Middle frontal gyrus (tissue), 1 donor: Measurements from ENCODE around the gene CKS2.
"Not testable (repeated sequence)": the region's sequence is repeated elsewhere in the genome, so short reads cannot be mapped to it uniquely, and the experiment has no call there.

Source experiments
- DNase-seq: peaks from one replicate; pipeline ENCODE4 v3.0.0-alpha.2; 2015; ENCODE audit warnings: low spot score; ENCODE audit errors: extremely low spot score

Gene CKS2

GRCh38 chr9:89309608-89310474 lies 1.2 kb upstream of the CKS2 start:
- no peak for DNase-seq

DNA sequence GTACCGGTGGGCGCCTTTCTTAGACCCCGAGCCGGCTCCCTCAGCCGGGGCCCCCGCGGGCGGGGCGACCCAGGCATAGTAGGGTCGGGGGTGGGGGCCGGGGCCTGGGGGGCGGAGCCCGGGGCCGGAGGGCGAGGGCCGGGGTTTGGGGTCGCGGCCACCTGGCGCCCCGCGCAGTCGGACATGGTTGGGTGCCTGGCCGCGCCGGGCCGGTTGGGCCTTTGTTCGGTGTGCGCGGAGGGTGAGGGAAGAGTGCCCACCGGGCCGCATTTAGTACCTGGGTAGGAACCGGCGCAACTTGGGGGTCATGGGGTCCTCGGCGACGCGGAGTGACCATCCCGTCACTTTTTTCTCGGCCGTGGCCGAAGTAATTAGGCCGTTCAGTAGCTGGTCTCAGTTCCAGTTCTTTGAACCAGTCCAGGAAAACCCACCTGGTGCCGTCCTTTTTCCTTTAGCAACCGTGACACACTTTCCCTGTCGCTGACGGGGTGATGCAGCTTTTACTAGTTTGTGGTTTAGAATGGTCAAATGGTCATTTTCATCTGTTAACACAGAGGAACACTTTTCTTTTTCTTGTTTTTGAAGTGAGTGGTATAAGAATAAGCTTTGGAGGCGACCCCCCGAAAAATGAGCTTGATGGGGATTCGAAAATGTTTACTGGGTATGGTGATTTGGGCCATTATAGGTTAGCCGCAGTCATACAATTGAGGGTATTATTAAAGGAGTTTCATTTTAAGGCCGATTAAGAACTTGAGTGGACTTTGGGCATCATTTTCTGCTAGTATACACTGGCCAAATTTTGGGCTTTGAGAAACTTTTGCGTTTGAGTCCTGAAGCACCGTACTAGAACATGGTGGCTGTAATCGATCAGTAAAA lies 589 bp downstream of the CKS2 start:
- no peak for DNase-seq

DNA sequence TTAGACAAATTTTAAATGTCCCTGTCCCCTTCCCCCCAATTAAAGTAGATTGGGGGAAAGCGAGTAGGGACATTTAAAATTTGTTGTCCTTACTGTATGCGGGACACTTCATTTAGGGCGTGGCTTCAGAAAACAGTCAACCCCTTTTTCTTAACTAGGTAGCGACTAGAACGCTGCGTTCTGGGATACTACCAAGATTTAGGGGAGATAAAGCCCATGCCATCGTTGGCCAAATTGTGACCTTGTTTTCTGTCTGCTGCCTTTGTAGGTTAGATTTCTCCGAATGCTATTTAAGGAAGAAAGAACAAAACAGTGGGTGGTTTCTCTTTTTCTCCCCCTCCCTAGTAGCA lies 1.2 kb downstream of the CKS2 start:
- no peak for DNase-seq

DNA sequence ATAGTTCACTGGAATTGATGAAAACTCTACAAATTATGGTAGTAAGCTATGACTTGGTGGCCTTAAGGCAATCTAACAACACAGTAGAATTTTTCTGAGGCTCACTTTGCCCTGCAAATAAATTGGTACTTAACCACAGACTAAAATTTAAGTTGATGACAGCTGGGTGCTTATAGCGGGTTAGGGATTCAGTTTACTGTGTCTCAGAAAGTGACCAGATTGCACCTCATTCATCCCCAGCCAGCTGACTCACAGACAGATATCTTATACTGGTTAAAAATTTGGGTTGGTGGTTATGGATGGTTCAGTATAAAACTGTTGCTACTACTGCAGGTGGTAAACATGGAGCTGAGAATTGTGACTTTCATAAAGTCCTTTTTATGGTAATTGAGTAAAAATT lies 2.8 kb downstream of the CKS2 start:
- no peak for DNase-seq

GRCh38 chr9:89314955-89315354 lies 4.0 kb downstream of the CKS2 start:
- no peak for DNase-seq

DNA sequence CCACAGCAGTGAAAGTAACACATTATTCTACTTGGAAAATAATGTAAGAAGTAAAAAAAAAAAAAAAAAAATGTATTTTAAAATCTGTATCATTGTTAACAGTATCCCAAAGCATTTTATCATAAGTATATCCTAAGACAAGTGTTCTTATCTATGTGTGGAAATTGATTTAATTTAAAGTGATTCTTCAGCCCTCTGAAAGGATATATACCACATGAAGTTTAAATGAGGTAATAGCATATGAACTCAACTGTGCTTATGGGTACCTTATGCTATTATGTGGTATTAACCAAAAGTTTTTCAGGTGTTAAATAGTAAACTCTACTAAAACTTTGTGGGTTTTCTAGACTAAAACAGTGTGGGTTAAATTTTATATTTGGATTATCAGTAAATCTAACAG lies 4.5 kb downstream of the CKS2 start:
- no peak for DNase-seq

GRCh38 chr9:89317282-89317681 lies 6.3 kb downstream of the CKS2 start:
- DNase-seq = no peak

GRCh38 chr9:89318123-89319014 lies 7.4 kb downstream of the CKS2 start, which contains the start of gene SECISBP2:
SECISBP2 (plus strand) TSS chr9:89318500; CDS start chr9:89318577, 77 bp downstream.
- peak; percentile 93 for DNase-seq

- DNase-seq = no peak
Measured at GRCh38 chr9:89319015-89319905, 8.3 kb downstream of the CKS2 start.

DNA sequence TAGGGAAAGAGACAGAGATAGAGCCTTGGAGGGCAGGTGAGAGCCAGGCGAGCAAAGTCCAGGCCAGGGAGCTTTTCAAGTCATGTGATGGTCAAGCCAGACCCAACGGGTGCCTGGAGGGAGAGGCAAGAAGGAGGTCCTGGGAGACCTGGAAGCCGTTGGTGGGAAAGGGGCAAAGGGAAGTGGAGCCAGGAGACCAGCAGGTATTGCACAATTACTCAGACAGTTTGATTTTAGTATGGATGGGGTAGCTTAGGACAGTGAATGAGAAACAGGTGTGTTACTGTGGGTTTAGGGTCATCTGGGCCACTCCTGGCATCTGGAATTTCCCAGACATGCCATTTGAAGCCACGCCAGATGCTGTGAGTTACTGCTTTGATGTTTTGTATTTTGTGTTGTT lies 12.4 kb downstream of the CKS2 start:
- DNase-seq = no peak

- no peak for DNase-seq
Measured at GRCh38 chr9:89325733-89326132, 14.7 kb downstream of the CKS2 start.

GRCh38 chr9:89328064-89328463 lies 17.1 kb downstream of the CKS2 start:
- no peak for DNase-seq

- no peak for DNase-seq
Measured at GRCh38 chr9:89329917-89330316, 18.9 kb downstream of the CKS2 start.

- no peak for DNase-seq
Measured at GRCh38 chr9:89330513-89330912, 19.5 kb downstream of the CKS2 start.

DNA sequence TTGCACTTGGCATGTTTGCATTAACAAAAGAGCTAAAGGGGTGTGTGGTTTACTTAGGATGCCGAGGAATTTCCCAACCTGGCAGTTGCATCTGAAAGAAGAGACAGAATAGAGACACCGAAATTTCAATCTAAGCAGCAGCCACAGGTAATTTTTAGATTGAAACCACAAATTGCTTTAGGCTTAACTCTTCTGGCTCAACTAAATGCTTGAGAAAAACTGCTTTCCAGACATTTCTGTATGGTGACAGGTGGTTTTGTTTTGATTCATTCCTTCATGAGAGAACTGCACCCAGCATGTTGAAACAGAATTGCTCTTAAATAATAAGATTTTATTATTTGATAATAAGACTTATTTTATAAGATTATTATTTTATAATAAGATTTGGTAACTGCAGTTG lies 28.8 kb downstream of the CKS2 start:
- no peak for DNase-seq

GRCh38 chr9:89340332-89340731 lies 29.3 kb downstream of the CKS2 start:
- no peak for DNase-seq

DNA sequence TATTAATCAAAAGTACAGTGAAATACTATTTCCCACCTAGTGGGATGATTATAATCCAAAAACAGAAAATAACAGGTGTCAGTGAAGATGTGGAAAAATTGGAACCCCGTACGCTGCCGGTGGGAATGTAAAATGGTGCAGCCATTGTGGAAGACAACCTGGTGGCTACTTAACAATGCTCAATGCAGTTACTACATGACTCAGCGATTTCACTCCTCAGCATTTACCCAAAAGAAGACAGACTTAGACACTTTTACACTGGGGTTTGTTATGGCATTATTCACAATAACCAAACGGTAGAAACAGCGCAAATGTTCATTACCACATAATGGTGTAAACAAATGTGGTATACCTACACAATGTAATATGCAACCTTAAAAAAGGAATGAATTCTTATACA lies 31.2 kb downstream of the CKS2 start:
- no peak for DNase-seq

DNA sequence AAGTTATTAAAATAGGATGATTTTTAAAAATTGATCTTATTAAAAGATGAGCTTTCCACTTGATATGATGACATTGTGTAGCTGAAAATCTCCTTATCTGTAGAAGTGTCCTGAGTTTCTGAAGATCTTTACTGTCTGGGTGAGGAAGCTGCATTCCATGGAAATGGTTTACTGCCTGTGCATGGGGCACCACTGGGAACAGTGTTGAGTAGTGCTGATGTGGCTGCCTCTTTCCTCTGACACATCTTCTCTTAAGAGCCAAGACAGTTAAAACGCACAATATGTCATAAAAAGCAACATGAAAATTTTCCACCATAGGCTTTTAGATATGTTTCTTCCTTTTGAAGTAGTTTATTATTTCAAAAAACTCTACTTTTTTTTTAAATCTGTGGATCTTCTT lies 32.0 kb downstream of the CKS2 start:
- no peak for DNase-seq

DNA sequence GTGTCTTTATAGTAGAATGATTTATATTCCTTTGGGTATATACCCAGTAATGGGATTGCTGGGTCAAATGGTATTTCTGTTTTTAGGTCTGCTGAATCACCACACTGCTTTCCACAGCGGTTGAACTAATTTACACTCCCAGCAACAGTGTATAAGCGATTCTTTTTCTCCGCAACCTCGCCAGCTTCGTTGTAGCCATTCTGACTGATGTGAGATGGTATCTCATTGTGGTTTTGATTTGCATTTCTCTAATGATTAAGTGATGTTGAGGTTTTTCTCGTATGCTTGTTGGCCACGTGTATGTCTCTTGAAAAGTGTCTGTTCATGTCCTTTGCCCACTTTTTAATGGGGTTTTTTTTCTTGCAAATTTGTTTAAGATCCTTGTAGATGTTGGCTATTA lies 32.8 kb downstream of the CKS2 start:
- not testable (repeated sequence) for DNase-seq

GRCh38 chr9:89345476-89345875 lies 34.5 kb downstream of the CKS2 start:
- DNase-seq = no peak
